ENCODE data around the gene POU6F2.
"Not testable (repeated sequence)": the region's sequence is repeated elsewhere in the genome, so short reads cannot be mapped to it uniquely, and the experiment has no call there.

POU6F2 gene

GRCh38 chr7:39372383-39372782 lies 394.7 kb downstream of the POU6F2 start:
- ATAC-seq (replicated peaks) (no peak), DNase-seq (no peak)
- H3K27ac Mint-ChIP-seq, result no peak overlapping the region
- H3K36me3 Mint-ChIP-seq (ENCODE audit: insufficient read depth), result no peaks in the 10 kb centered on the region
- H3K4me3 Mint-ChIP-seq, result no peak overlapping the region
- no peaks in the 10 kb centered on the region for H3K9me3 Mint-ChIP-seq
- peaks cover 0 to 4% of the 10 kb centered on the region in 2 donors for H3K4me1 Mint-ChIP-seq (ENCODE audit: low read depth in 2 of 2)
- H3K27me3 Mint-ChIP-seq, result no peaks in the 10 kb centered on the region

GRCh38 chr7:39374436-39375040 lies 396.8 kb downstream of the POU6F2 start:
- DNase-seq (no peak), ATAC-seq (replicated peaks) (no peak)
- Mint-ChIP-seq H3K27me3 (peaks cover 5 to 8% of the 10 kb centered on the region in 2 donors), H3K4me3 (no peak overlapping the region), H3K9me3 (no peaks in the 10 kb centered on the region), H3K27ac (no peak overlapping the region), H3K36me3 (ENCODE audit: insufficient read depth) (no peaks in the 10 kb centered on the region), H3K4me1 (ENCODE audit: low read depth in 2 of 2) (no peaks in the 10 kb centered on the region)

GRCh38 chr7:39375047-39375873 lies 397.6 kb downstream of the POU6F2 start:
- no peak overlapping the region for H3K4me3 Mint-ChIP-seq
- no peaks in the 10 kb centered on the region for H3K9me3 Mint-ChIP-seq
- H3K27me3 Mint-ChIP-seq, result peaks cover 5 to 8% of the 10 kb centered on the region in 2 donors
- H3K27ac Mint-ChIP-seq, result no peak overlapping the region
- DNase-seq (no peak), ATAC-seq (replicated peaks) (no peak)
- H3K4me1 Mint-ChIP-seq (ENCODE audit: low read depth in 2 of 2), result no peaks in the 10 kb centered on the region
- no peaks in the 10 kb centered on the region for H3K36me3 Mint-ChIP-seq (ENCODE audit: insufficient read depth)

GRCh38 chr7:39375874-39376190 lies 398.1 kb downstream of the POU6F2 start:
- Mint-ChIP-seq H3K4me1 (ENCODE audit: low read depth in 2 of 2) (no peaks in the 10 kb centered on the region), H3K36me3 (ENCODE audit: insufficient read depth) (no peaks in the 10 kb centered on the region), H3K27ac (no peak overlapping the region), H3K9me3 (no peaks in the 10 kb centered on the region), H3K4me3 (no peak overlapping the region), H3K27me3 (peaks cover 5 to 8% of the 10 kb centered on the region in 2 donors)
- DNase-seq (no peak), ATAC-seq (replicated peaks) (no peak)

GRCh38 chr7:39376881-39377280 lies 399.2 kb downstream of the POU6F2 start:
- H3K4me1 Mint-ChIP-seq (ENCODE audit: low read depth in 2 of 2); H3K9me3 Mint-ChIP-seq; H3K4me3 Mint-ChIP-seq; H3K36me3 Mint-ChIP-seq (ENCODE audit: insufficient read depth); H3K27ac Mint-ChIP-seq; DNase-seq; ATAC-seq (replicated peaks): not testable (repeated sequence)
- H3K27me3 Mint-ChIP-seq, result peaks cover 5 to 13% of the 10 kb centered on the region in 2 donors

GRCh38 chr7:39379416-39379815 lies 401.7 kb downstream of the POU6F2 start:
- Mint-ChIP-seq H3K4me3 (no peak overlapping the region), H3K27ac (no peak overlapping the region), H3K36me3 (ENCODE audit: insufficient read depth) (no peaks in the 10 kb centered on the region), H3K4me1 (ENCODE audit: low read depth in 2 of 2) (no peaks in the 10 kb centered on the region), H3K27me3 (peaks cover 12 to 27% of the 10 kb centered on the region in 2 donors), H3K9me3 (no peaks in the 10 kb centered on the region)
- ATAC-seq (replicated peaks), result no peak
- no peak for DNase-seq

GRCh38 chr7:39383136-39383535 lies 405.4 kb downstream of the POU6F2 start:
- H3K27me3 Mint-ChIP-seq, result peaks cover 18 to 54% of the 10 kb centered on the region in 2 donors
- DNase-seq, result no peak
- no peaks in the 10 kb centered on the region for H3K4me1 Mint-ChIP-seq (ENCODE audit: low read depth in 2 of 2)
- no peak overlapping the region for H3K4me3 Mint-ChIP-seq
- H3K9me3 Mint-ChIP-seq, result no peaks in the 10 kb centered on the region
- no peak for ATAC-seq (replicated peaks)
- no peak overlapping the region for H3K27ac Mint-ChIP-seq
- H3K36me3 Mint-ChIP-seq (ENCODE audit: insufficient read depth), result no peaks in the 10 kb centered on the region

GRCh38 chr7:39384386-39384785 lies 406.7 kb downstream of the POU6F2 start:
- Mint-ChIP-seq H3K27ac (no peak overlapping the region), H3K9me3 (no peaks in the 10 kb centered on the region), H3K27me3 (peaks cover 16 to 47% of the 10 kb centered on the region in 2 donors), H3K36me3 (ENCODE audit: insufficient read depth) (no peaks in the 10 kb centered on the region), H3K4me1 (ENCODE audit: low read depth in 2 of 2) (no peaks in the 10 kb centered on the region), H3K4me3 (no peak overlapping the region)
- ATAC-seq (replicated peaks) (no peak), DNase-seq (no peak)

- ATAC-seq (replicated peaks) (no peak), DNase-seq (no peak)
- Mint-ChIP-seq H3K27ac (no peak overlapping the region), H3K36me3 (ENCODE audit: insufficient read depth) (no peaks in the 10 kb centered on the region), H3K4me3 (no peak overlapping the region), H3K9me3 (no peaks in the 10 kb centered on the region), H3K27me3 (peaks cover 16 to 43% of the 10 kb centered on the region in 2 donors), H3K4me1 (ENCODE audit: low read depth in 2 of 2) (no peaks in the 10 kb centered on the region)
These were observed 409.0 kb downstream of the POU6F2 start for GRCh38 chr7:39386718-39387117.

- no peak for DNase-seq
- Mint-ChIP-seq H3K4me1 (ENCODE audit: low read depth in 2 of 2) (no peaks in the 10 kb centered on the region), H3K4me3 (no peak overlapping the region), H3K27me3 (peaks cover 27 to 31% of the 10 kb centered on the region in 2 donors), H3K9me3 (no peaks in the 10 kb centered on the region), H3K36me3 (ENCODE audit: insufficient read depth) (no peaks in the 10 kb centered on the region), H3K27ac (no peak overlapping the region)
- no peak for ATAC-seq (replicated peaks)
These were observed 414.4 kb downstream of the POU6F2 start for GRCh38 chr7:39392151-39392550.

GRCh38 chr7:39394105-39394680 lies 416.5 kb downstream of the POU6F2 start:
- no peaks in the 10 kb centered on the region for H3K4me1 Mint-ChIP-seq (ENCODE audit: low read depth in 2 of 2)
- ATAC-seq (replicated peaks), result no peak
- no peaks in the 10 kb centered on the region for H3K36me3 Mint-ChIP-seq (ENCODE audit: insufficient read depth)
- no peak overlapping the region for H3K4me3 Mint-ChIP-seq
- H3K9me3 Mint-ChIP-seq, result no peaks in the 10 kb centered on the region
- H3K27me3 Mint-ChIP-seq, result peaks cover 29 to 34% of the 10 kb centered on the region in 2 donors
- no peak for DNase-seq
- H3K27ac Mint-ChIP-seq, result no peak overlapping the region

GRCh38 chr7:39399458-39399857 lies 421.7 kb downstream of the POU6F2 start:
- Mint-ChIP-seq H3K9me3 (no peaks in the 10 kb centered on the region), H3K27me3 (peaks cover 31 to 46% of the 10 kb centered on the region in 2 donors), H3K27ac (no peak overlapping the region), H3K4me3 (no peak overlapping the region), H3K4me1 (ENCODE audit: low read depth in 2 of 2) (no peaks in the 10 kb centered on the region), H3K36me3 (ENCODE audit: insufficient read depth) (no peaks in the 10 kb centered on the region)
- DNase-seq (no peak), ATAC-seq (replicated peaks) (no peak)

GRCh38 chr7:39399986-39400385 lies 422.3 kb downstream of the POU6F2 start:
- Mint-ChIP-seq H3K4me3 (no peak overlapping the region), H3K36me3 (ENCODE audit: insufficient read depth) (no peaks in the 10 kb centered on the region), H3K9me3 (no peaks in the 10 kb centered on the region), H3K27ac (no peak overlapping the region), H3K4me1 (ENCODE audit: low read depth in 2 of 2) (no peaks in the 10 kb centered on the region), H3K27me3 (peaks cover 26 to 41% of the 10 kb centered on the region in 2 donors)
- DNase-seq (no peak), ATAC-seq (replicated peaks) (no peak)

- H3K9me3 Mint-ChIP-seq, result no peaks in the 10 kb centered on the region
- H3K27me3 Mint-ChIP-seq, result peaks cover 17 to 32% of the 10 kb centered on the region in 2 donors
- DNase-seq, result no peak
- no peaks in the 10 kb centered on the region for H3K4me1 Mint-ChIP-seq (ENCODE audit: low read depth in 2 of 2)
- H3K36me3 Mint-ChIP-seq (ENCODE audit: insufficient read depth), result no peaks in the 10 kb centered on the region
- H3K4me3 Mint-ChIP-seq, result no peak overlapping the region
- no peak for ATAC-seq (replicated peaks)
- no peak overlapping the region for H3K27ac Mint-ChIP-seq
These were observed 423.1 kb downstream of the POU6F2 start for GRCh38 chr7:39400836-39401235.
